NOMO-1 (cell line): ENCODE measurements around the gene HOXA11.

Source experiments
- DNase-seq, 2 experiments: peaks; one replicate each; lab custom pipeline; 2025; ENCODE audit not compliant: unreplicated experiment in 2 of 2; lab: John Stamatoyannopoulos, UW

The HOXA11 gene

GRCh38 chr7:27207348-27207985 is 22.4 kb upstream of the HOXA11 start:
- DNase-seq: no peak

- no peak for DNase-seq
Observed at GRCh38 chr7:27205325-27206280, 20.6 kb upstream of the HOXA11 start.

GRCh38 chr7:27204851-27205322 is 19.9 kb upstream of the HOXA11 start:
- DNase-seq: no peak

- DNase-seq: no peak
Observed at GRCh38 chr7:27203964-27204594, 19.0 kb upstream of the HOXA11 start.

- DNase-seq: no peak
Observed at GRCh38 chr7:27203365-27203953, 18.4 kb upstream of the HOXA11 start.

DNA sequence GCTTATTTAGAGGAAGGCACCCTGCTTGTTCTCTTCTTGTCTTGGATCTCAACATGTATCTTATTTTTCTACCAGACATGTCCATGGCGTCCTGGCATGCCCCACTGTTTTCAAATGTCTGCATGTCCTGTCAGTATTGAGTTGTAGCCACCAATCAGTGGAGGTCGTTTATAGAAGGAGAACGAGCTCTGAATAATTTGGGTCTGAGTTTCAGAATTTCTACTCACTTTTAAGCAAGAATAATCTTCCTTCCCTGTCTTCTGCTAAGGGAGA is 17.8 kb upstream of the HOXA11 start:
- no peak for DNase-seq

DNA sequence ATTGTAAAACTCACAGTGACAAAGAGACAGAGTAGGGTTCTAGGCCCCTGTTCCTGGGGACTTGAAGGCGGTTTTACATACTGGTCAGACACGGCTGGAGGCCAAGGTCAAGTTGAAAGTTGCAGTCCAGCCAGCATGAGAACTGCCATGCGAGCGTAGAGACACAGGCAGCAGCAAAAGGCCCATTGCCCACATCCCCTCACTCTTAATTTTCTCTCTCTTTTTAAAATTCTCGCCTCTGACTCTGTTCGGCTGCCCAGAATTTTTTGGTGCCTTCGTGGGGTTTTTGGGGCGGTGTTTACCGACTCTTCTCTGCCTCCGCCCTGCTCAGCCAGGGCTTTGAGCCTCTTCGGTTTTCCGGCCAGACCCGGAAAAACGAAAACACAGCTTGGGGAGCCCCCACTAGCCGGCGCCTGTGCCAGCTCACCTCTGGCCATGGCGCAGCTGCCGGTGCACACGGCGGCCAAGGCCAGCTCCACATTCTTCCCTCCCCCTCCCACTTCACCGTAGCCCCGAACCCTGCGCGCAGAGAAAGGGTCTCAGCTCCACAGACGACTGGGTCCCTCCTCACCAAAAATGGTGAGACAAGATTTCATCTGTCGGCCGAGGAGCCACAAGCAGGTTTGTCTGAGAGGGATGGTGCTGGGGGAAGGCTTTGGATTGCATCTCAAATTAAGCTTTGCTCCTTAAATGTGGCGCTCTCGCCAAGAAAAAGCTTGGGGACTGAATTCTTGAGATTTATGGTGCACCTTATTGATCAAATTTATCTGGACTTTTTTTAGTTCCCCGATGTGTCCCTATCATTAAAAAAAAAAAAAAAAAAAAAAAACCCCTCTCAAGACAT is 17.2 kb upstream of the HOXA11 start:
- no peak for DNase-seq

GRCh38 chr7:27201580-27202017 is 16.6 kb upstream of the HOXA11 start:
- no peak for DNase-seq

GRCh38 chr7:27200761-27201579 is 15.9 kb upstream of the HOXA11 start:
- peak; percentile 68 to 83 for DNase-seq

DNA sequence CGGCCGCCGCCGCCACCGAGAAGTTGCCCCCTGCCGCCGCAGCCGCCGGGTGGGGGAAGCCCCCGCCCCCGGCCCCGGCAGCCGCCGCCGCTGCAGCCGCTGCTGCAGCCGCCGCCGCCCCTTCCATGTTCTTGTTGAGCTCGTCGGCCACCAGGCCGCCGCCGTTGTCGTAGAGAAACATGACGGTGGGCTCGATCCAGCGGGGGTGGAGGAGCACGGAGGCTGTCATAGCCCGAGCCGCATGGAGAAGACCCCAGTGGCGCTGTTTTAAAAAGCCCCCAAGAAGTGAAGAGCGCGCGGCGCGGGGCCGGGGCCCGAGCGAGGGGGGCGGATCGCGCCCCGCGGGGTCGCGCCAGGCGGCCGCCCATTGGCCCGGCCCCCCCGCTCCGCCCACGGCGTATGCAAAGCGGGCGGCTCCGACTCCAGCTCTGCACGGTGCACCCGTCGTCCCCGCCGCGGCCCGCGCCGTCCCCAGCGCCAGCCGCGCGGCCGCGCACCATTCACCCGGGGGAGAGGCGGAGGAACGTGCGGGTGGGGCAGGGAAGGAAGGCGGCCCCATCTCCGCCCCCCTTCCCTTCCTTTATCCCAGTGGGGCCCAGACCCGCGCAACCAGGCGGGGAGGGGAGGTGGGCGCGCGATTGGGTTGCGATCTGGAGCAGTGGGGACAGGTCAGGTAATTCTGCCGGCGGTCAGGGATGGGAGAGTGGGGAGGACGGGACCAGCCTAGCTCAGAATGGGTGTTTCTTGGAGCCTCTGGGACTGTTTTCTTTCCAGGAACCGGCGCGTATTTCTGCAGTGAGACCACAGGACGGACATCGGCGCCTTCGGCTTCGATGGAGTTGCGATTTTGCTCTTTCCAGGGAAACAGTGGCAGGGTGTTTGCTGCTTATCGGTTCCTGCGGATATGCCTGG is 15.1 kb upstream of the HOXA11 start, which contains the start of gene HOXA13:
Gene HOXA13 (minus strand): TSS at position 243 of the 912 bp plus-strand sequence. CDS start 14 bp downstream, at position 229.
- DNase-seq: peak; percentile 45 to 53

- DNase-seq: peak in 1 of 2 experiments; percentile 26
Observed at GRCh38 chr7:27198871-27199801, 14.1 kb upstream of the HOXA11 start.

DNA sequence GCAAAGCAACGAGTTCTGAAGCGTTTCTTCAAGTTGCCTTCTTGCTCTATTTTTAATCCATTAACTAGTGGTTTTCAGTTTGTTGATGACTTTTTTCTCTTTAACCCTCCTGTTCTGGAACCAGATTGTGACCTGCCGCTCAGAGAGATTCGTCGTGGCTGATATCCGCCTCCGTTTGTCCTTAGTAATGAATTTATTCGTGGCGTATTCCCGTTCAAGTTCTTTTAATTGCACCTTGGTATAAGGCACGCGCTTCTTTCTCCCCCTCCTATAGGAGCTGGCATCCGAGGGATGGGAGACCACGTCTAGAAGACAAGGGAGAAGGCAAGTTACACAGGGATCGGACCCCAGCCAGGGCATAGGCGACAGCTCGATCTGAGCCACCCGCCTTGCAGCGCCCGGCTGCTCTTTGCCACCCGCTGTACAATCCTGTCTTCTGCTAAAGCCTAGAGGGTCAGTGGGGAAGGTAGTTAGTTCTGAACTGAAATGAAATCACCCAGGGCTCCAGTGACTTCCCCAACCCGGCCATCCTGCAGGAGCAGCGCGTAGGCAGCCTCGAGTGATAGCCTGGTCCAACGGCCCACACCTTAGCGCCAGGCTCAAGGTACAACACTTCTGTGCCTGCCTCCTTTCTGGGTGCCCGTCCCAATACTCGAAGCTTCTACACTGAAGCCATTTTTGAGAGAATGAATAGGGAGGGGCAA is 13.3 kb upstream of the HOXA11 start:
- no peak for DNase-seq

DNA sequence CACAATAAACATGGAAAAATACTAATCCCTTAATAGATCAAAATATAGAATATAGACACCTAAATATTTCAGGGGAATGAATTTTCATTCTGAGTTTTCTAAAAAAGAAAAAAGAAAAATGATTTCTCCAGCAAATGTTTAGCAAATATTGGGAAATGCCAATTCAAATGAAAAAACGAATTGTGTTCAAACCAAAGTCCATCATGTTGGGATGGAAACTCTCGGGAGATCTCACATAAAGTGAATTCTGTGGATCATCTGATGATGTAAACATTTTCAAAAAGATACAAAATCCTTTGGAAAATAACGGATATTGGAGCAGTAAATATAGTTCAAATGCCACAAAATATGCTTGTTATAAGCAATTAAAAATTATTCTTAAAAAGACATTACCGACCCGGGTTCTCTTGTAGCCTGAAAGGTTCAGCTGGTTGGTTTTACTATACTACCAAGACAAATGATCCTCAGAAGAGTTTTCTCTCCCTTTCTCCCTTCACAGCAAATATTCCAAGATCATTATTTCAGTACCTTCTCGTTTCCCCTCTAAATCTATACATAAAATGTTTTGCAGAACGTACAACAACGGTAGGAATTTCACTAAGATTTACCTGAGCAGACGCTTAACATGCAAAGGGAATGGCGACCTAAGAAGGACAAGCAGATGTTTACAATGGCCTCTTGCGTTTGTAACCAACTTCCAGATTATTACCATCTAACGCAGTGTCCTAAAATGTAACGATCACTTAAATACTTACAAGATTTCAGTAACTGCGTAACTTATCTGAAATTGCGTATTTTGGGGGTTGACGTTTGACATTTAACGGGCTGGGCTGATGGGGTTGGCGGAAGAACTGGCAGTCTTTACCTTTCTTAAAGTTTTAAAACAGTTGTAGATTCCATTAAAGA is 12.4 kb upstream of the HOXA11 start:
- DNase-seq: peak in 1 of 2 experiments; percentile 24

DNA sequence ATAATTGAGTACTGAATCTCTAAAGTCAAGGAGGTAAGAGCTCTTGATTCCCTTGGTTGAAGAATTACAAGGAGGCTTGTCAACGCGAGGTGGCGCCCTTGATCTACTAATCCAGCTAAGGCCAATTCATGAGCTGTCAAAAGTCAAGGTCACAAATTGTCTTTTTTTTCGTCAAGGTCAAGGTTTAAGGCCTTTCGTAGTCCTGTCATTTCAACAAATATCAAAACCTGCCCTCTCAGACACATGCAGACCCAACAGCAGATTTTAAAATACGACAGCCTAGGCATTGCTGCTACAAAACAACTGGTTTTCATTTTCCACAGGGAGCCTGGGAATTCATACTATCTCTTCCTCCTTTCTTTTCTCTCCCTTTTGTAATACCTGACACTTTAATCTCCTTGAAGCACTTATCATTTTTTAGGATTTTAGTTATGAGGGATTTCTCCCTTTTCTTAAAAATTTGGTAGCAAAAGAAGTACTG is 11.3 kb upstream of the HOXA11 start:
- peak; percentile 23 to 77 for DNase-seq

DNA sequence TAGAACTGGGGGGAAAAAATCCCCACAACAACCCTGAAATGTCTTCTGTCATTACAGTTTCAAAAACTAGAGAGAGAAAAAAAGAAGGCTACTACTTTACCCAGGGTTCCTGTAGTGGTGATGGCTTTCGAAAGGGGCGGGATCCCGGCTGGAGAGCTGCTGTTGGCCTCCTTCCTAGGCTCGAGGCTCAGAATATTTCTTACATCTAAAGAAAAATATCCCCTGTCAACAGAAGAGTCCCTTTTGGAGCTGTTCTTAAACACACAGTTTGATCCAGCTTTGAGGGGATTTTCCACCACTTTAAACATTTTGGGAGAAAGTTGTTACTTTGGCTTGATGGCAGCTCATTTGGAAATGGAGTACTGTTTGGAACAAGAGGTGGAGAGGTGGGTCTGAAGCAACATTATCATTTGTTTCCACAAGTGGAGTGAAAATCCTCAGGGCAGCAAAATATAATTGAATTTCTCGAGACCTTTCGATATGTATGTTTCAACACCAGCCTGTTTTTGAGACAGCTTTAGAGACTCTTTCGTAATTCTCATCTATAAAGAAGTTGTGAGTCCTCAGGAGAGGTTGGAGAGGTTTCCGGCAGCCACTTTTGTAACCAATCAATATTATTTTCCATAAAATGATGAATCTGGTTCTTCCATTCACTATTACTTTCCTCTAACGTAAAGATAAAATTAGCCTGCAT is 9.8 kb upstream of the HOXA11 start:
- DNase-seq: peak in 1 of 2 experiments; percentile 35
